HG02642 (cell line): Measurements from ENCODE around the gene FAT3.

Experiments
- ATAC-seq: cut with Tn5 transposase; IDR thresholded peaks from one replicate; pipeline ENCODE4 v1.9.1; 2021; ENCODE audit warnings: mild to moderate bottlenecking; ENCODE audit not compliant: unreplicated experiment, poor library complexity

FAT3 gene

GRCh38 chr11:92227230-92227814 is 2.7 kb downstream of the FAT3 start:
- no peak for ATAC-seq

GRCh38 chr11:92227959-92228935 is 3.6 kb downstream of the FAT3 start:
- no peak for ATAC-seq

- ATAC-seq = no peak
Measured at GRCh38 chr11:92236856-92237255, 12.2 kb downstream of the FAT3 start.

- ATAC-seq = no peak
Measured at GRCh38 chr11:92240916-92241315, 16.3 kb downstream of the FAT3 start.

GRCh38 chr11:92245700-92246271 is 21.2 kb downstream of the FAT3 start:
- no peak for ATAC-seq

GRCh38 chr11:92246630-92247029 is 22.0 kb downstream of the FAT3 start:
- no peak for ATAC-seq

GRCh38 chr11:92249156-92249753 is 24.6 kb downstream of the FAT3 start:
- no peak for ATAC-seq

GRCh38 chr11:92251980-92252379 is 27.4 kb downstream of the FAT3 start:
- ATAC-seq = no peak

GRCh38 chr11:92253421-92253820 is 28.8 kb downstream of the FAT3 start:
- ATAC-seq = no peak

- ATAC-seq = no peak
Measured at GRCh38 chr11:92253945-92254344, 29.3 kb downstream of the FAT3 start.

GRCh38 chr11:92257536-92257935 is 32.9 kb downstream of the FAT3 start:
- ATAC-seq = no peak

GRCh38 chr11:92259861-92260260 is 35.2 kb downstream of the FAT3 start:
- no peak for ATAC-seq

- no peak for ATAC-seq
Measured at GRCh38 chr11:92264350-92264749, 39.7 kb downstream of the FAT3 start.

GRCh38 chr11:92266806-92267205 is 42.2 kb downstream of the FAT3 start:
- no peak for ATAC-seq

GRCh38 chr11:92267278-92267677 is 42.7 kb downstream of the FAT3 start:
- ATAC-seq = no peak

GRCh38 chr11:92267968-92268367 is 43.4 kb downstream of the FAT3 start:
- no peak for ATAC-seq

GRCh38 chr11:92268546-92268945 is 43.9 kb downstream of the FAT3 start:
- no peak for ATAC-seq

- ATAC-seq = no peak
Measured at GRCh38 chr11:92269021-92269420, 44.4 kb downstream of the FAT3 start.

GRCh38 chr11:92269841-92270240 is 45.2 kb downstream of the FAT3 start:
- ATAC-seq = no peak

- no peak for ATAC-seq
Measured at GRCh38 chr11:92272651-92273050, 48.0 kb downstream of the FAT3 start.
